GM19351 (cell line): Measurements from ENCODE around the gene MUC5AC.
"Not testable (repeated sequence)": the region's sequence is repeated elsewhere in the genome, so short reads cannot be mapped to it uniquely, and the experiment has no call there.

Experiments used
- ATAC-seq: cut with Tn5 transposase; IDR thresholded peaks from one replicate; pipeline ENCODE4 v1.9.1; 2021; ENCODE audit warnings: mild to moderate bottlenecking, moderate library complexity; ENCODE audit not compliant: unreplicated experiment

The MUC5AC gene

DNA sequence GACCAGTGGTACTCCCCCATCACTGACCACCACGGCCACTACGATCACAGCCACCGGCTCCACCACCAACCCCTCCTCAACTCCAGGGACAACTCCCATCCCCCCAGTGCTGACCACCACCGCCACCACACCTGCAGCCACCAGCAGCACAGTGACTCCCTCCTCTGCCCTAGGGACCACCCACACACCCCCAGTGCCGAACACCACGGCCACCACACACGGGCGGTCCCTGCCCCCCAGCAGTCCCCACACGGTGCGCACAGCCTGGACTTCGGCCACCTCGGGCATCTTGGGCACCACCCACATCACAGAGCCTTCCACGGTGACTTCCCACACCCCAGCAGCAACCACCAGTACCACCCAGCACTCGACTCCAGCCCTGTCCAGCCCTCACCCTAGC is 89.3 kb downstream of the MUC5AC start:
- not testable (repeated sequence) for ATAC-seq

DNA sequence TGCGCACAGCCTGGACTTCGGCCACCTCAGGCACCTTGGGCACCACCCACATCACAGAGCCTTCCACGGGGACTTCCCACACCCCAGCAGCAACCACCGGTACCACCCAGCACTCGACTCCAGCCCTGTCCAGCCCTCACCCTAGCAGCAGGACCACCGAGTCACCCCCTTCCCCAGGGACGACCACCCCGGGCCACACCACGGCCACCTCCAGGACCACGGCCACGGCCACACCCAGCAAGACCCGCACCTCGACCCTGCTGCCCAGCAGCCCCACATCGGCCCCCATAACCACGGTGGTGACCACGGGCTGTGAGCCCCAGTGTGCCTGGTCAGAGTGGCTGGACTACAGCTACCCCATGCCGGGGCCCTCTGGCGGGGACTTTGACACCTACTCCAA is 91.2 kb downstream of the MUC5AC start:
- ATAC-seq = not testable (repeated sequence)

DNA sequence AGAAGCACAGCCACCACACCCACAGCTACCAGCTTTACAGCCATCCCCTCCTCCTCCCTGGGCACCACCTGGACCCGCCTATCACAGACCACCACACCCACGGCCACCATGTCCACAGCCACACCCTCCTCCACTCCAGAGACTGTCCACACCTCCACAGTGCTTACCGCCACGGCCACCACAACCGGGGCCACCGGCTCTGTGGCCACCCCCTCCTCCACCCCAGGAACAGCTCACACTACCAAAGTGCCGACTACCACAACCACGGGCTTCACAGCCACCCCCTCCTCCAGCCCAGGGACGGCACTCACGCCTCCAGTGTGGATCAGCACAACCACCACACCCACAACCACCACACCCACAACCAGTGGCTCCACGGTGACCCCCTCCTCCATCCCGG is 92.7 kb downstream of the MUC5AC start:
- ATAC-seq = not testable (repeated sequence)
